ENCODE measurements around the gene TMEFF2.

TMEFF2 gene

DNA sequence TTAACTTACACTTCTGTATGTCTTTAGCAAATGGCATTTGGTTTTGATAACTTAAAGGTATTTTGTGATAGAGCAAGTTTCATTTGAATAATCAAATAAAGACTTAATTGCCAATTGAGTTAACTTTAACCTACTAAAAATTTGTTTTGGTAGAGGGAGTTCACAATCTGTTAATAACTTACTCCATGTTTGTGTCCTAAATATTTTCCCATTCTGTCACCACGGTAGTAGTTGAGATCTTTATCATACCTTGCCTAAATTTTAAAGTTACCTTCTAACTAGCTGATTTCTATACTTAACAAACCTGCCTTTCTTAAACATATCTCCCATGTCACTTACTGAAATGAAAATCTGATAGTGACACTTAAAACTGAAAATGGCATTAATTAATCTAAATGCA lies 127.1 kb downstream of the TMEFF2 start:
- DNase-seq (ENCODE audit: low spot score): no peak

DNA sequence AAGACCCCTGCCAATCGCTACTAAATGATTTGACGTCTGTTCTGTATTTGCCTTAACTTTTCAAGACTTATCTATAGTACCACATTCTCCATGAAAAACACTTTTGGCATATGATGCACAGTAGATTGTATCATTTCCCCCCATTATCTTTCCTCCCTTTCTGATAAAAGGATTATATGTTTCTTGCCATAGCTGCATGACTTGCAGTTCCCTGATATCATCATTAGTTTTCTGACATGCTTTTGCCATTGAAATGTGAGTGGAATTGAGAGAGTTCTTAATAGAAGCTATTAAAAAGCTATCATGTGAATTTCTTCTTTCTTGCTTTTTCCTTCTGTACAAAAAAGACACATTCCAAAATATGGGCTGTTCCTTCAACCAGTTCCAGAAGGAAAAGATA lies 130.3 kb downstream of the TMEFF2 start:
- no peak for DNase-seq (ENCODE audit: low spot score)

DNA sequence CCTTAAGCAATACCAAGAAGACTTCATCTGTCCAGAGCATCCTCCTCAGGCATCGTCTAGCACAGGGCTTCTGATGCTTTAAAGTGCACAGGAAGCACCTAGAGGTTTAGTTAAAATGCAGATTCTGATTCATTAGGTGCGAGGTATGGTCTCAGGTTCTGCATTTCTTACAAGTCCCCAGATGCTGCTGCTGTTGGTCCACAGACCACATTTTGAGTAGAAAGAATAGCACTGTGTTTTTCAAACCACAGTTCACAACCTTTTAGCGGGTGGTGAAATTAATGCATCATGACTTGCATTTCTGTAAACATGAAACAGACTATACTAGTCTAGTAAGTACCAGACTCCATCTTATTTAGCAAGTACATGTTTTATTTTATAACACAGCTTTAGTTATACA lies 134.6 kb downstream of the TMEFF2 start:
- DNase-seq (ENCODE audit: low spot score): no peak

DNA sequence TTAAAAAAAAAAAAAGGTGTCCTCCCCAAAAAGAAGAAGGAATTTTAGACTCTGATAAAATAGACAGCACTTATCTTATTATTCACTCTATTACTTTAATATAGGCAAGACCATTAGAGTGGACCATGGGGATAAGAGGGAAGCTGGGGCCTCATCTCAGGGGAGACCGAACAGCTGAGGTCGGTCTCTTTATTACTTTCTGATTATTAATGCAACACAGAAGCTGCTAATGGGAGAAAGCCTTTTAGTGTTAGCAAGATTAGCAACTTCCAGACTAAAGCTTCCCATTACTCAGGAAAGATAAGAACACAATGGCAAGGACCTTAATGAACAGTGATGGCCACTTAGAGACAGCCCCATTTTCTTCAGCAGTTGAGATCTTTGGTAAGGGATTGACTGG lies 135.5 kb downstream of the TMEFF2 start:
- DNase-seq (ENCODE audit: low spot score): no peak

DNA sequence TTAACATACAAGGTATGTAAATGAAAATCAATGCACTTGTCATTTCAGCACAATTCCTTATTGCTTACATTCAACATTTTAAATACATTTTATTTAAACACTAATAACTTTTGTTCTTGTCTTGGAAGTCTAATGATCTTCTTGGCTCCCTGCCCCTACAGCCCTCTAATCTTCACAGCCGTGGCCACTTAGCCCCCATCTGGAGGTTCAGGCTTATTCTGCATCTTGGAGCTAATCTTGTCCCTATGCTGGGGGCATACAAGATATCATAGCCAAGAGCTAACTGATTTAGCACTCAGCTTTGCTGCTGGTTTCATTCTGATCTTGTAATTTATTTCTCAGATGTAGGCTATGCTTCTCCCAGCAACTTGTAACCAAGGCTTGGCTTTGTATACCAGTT lies 140.8 kb downstream of the TMEFF2 start:
- DNase-seq (ENCODE audit: low spot score): no peak

DNA sequence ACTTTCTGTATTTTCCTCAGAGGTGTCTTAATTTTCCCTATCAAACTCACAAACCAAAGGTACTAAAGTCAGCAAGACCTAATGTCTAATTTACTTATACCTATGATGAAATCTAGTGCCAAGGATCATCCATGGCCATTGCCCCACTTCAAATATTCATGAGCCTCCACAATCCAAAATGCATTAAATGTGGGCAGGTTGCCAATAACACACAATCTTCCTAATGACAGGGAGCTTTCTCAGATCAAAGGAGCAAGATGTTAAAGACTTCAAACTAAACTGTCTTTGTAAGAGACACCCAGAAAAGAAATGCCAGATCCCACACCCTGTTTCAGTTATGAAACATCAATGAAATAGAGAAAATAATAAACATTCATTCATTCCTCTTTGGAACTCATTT lies 143.2 kb downstream of the TMEFF2 start:
- no peak for DNase-seq (ENCODE audit: low spot score)

DNA sequence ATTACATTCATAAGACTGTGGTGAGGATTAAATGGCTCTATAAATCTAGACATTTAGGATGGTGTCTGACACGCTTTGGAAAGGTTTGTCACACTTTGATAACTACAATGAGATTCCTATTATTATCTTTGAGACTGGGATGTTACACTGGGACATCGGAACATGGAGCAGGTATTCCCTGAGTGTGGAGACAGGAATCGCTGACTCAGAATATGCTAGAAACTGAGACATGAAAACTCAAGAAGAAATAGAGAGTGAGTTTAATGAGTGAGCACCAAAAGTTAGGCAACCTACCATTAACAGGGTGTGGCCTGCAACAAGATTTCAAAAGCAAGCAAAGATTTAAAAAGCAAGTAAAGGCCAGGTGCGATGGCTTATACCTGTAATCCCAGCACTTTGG lies 145.4 kb downstream of the TMEFF2 start:
- no peak for DNase-seq (ENCODE audit: low spot score)

DNA sequence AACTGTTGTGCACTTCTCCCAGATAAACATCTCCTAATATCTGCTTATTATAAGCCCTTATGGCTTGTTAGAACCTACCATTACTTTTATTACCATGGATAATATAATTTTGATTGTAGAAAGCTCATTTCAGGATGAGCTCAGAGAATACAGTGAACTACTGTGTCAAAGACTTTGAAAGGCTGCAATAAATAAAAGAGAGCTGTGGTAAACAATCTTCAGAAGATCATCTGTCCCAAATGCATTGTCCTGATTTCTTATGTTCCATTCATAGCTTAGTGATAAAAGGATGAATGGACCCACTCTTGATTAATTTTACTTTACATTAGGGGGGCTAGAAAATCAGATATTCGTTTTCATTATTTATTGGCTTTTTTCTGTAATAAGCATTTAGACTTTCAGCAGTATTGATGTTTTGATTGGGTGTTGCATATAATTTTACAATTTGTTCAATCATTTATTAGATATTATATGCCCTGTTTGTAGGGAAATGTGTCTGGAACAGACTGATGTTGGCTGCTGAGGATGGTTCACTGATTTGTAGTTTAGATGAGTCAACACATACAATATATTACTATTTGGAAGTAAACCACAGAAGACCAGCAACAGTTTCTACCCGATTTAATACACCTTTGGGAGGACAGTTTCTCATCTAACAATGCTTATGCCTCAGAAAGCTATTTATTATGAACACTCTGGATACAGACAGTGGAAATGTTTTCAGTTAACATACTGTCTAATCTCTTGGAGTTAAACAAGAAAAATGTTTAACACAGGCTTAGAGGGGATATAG lies 147.2 kb downstream of the TMEFF2 start:
- peak; percentile 22 for DNase-seq (ENCODE audit: low spot score)

DNA sequence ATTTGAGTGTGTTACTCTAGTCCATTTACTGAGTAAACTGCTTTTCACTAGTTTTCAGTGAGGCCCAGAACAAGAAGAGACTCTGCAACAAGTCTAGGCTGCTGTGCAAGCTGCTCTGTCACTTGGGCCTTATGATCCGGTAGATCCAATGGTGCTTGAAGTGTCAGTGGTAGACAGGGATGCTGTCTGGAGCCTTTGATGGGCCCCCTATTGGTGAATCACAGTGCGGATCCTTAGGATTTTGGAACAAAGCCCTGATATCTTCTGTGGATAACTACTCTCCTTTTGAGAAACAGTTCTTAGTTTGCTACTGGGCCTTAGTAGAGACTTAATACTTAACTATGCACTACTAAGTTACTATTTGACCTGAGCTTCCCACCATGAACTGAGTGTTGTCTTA lies 150.2 kb downstream of the TMEFF2 start:
- peak; percentile 5 for DNase-seq (ENCODE audit: low spot score)

DNA sequence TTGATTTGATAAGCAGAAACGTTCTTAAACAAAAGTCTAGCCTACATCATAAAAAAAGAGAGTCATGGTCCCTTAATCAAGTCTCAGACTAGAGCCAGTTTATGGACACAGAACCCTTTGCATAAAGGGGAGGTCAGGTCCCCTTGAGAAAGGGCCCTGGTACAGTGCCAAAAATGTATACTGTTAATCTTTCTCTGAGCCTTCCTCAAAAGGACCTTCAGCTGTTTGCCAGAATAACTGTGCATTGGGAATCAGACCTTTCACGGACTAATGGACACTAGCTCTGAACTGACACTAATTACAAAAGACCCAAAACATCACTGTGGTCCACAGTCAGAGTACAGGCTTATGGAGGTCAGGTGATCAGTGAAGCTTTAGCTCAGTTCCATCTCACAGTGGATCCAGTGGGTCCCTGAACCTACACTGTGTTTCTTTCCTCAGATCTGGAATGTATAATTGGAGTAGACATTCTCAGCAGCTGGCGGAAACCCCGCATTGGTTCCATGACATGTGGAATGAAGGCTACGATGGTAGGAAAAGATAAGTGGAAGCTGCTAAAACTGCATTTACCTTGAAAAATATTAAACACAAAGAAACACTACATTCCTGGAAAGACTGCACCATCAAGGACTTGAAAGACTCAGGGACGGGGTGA lies 151.4 kb downstream of the TMEFF2 start:
- DNase-seq (ENCODE audit: low spot score): no peak

DNA sequence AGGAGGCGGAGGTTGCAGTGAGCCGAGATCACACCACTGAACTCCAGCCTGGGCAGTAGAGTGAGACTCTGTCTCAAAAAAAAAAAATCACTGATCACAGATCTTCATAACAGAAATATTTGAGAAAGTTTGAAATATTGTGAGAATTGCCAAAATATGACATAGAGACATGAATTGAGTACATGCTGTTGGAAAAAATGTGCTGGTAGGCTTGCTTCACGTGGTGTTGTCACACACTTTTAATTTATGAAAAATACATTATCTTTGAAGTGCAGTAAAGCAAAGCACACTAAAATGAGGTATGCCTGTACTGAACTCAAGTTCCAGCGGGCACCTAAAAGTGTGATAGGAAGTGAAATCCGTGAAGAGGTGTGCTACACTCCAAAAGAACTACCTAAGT lies 152.6 kb downstream of the TMEFF2 start:
- DNase-seq (ENCODE audit: low spot score): no peak

DNA sequence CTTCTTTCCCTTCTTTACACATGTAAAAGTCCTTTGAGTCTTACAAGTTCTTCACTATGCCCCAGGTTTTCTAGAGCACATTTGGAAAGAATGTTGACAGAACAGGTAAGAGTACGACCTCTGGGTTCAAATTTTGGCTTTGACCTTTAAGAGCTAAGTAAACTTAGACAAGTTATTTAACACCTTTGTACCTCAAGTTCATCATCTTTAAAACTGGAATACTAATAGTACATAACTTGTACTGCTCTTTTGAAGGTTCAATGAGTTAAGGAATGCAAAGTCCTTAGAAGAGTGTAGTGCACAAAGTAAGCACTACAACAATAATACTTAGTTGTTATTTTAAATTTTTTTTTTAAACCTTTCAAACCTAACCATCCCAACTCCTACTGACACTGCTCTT lies 156.6 kb downstream of the TMEFF2 start:
- no peak for DNase-seq (ENCODE audit: low spot score)

DNA sequence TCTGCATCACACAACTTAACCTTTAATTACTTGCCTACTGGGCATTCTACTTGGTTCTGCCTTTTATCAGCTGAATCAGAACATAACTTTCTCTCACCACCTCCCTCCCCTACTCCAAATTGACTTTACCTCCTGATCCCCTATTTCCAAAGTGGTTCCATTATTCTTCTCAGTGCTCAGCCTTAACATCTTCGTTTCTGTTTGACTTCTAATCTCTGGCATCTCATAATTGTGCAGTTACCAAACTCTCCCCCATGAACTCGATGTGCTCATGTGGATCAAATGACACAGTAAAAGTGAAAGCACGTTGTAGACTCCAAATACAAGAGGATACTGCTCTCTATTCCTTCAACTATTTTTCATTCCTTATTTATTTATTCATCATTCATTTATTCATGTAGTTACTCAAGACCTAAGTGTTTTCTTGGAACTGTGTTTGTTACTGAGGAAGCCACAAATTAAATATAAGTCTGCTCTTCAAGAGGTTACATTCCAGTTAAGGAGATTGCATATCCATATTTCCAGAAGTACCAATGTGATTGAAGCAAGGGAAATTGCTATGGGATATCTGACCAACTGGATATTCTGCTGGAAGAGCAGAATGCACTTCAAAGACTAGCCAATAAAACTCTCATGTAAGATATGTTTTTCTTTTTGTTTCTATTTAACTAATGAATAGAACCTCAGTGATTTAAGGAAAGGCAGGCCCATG lies 158.8 kb downstream of the TMEFF2 start:
- no peak for DNase-seq (ENCODE audit: low spot score)

DNA sequence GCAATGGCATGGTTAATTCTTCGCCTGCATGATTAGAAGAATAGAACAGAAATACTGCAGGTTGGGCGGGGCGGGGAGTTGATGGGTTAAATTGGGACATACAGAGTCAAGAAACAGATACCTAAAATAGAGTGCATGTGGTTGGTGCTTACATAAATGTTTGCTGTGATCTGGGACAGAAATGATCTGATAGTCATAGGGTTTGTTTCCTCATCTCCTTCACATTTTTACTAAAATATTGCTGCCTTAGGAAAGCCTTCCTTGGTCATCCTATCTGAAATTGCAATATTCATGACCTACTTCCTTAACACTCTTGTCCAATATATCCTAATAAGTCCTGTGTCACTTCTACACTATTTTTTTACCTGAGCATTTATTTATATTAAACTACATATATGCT lies 163.9 kb downstream of the TMEFF2 start:
- DNase-seq (ENCODE audit: low spot score): no peak

DNA sequence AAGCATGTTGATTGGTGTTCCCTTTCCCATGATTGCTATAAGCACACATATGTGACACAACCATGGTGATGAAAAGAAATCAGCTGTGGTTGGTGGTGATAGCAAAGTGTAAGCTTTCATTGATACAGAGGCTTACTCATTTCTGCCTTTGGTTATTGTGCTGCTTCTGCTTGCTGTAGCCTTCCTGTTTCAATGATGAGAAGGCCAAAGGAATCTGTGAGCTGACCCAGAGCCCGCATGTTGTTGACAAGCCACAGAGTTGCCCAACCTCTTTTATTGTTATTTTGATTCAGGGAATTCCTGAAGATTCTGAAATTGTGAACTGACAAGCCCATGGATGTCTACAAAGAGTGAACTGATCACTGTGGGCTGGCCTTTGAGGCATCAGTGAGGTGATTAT lies 164.4 kb downstream of the TMEFF2 start:
- no peak for DNase-seq (ENCODE audit: low spot score)

DNA sequence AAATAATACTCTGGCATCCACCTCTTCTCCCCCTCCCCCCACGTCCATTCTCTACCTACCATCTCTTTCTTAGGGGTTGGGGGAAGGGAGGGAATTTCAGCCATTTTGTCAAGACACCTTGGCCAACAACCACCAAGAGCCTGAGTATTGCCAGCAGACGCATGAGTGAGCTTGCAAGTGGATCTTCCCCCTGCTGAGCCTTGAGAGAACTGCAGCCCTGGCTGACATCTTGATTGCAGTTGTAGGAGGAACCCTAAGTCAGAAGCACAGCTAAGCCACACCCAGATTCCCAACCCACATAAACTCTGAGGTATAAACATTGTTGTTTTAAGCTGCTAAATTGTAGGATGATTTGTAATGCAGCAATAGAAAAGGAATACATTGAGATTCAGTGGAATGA lies 165.6 kb downstream of the TMEFF2 start:
- peak; percentile 22 for DNase-seq (ENCODE audit: low spot score)

DNA sequence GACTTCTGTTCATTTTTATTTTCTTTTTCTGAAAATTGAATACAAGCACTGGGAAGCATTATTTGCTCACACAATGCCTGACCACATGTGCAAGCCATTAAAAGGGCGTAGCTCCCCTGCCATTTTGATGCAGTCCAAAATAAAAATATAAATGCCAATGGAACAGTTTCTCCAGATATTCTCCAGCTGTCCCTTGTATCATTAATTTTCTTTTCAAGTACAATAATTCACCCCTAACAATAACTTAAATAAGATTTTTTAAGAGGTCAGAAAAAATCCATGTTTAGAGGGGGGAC lies 168.0 kb downstream of the TMEFF2 start:
- DNase-seq (ENCODE audit: low spot score): no peak

DNA sequence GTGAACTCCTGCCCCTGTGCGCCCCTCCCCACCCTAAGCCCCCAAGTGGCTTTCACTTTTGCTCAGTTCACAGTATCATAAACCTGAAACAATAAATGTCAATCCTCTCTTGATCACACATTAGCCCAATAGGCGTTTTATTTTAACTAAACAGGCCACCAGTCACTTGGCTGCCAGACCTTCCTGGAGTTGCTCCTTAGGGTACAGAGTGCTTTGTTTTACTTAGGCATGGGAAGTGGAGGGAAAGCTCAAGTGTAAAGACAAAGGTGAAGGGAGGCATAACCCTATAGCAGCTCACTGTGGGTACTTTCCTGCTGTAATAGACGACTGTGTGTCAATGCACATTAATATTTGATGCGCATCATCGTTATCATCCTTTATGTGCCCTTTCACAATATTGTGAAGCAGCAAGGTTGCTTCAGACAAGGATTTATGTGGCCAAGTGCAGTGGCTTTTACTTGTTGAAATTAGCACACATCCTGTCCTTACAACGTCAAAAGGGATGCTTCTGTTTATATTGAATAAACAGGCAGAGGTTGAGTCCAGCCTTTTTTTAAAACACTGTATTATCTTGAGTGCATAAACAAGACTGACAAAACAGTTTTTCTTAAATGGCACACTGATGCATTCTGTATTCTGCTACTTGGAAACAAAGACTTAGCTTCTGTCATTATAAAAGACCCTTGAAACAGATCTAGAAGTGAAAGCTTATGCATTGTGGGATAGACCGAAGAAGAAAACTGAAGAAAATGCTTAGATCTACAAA lies 168.5 kb downstream of the TMEFF2 start:
- DNase-seq (ENCODE audit: low spot score): no peak

DNA sequence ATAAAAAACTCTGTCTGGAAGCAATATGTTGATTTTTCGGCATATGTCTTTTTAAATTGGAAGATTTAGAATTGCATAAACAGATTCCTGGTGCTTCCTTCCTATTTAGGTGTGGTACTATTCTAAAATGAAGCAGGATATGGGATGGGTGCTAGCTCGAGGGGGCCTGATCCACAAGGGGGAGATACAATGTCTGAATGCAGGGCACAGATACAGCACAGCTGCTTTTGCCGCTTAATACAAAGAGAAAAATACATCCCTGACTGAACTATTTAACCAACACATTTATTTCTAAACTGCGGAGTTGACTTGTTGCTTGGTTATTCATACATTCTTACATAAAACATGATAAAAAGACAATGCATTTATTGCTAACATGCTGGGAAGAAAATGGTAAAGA lies 169.1 kb downstream of the TMEFF2 start:
- DNase-seq (ENCODE audit: low spot score): no peak

DNA sequence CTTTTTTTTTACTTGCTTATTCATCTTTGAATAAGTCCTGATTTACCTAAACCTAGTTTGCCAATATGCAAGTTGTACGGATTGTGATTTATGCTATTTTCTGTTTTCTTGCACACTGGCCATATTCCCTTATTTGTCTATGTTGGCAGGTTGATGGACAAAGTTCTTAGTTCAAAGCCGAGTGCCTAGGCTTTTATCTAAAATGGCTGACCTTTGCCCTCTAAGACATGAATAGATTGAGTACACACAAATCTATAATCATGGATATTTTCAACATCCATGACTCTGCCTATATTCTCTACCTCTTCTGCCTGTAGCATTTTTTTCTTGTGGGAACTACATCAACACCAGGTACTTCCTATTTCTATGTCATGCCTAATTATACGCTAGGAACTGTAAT lies 171.7 kb downstream of the TMEFF2 start:
- DNase-seq (ENCODE audit: low spot score): no peak

DNA sequence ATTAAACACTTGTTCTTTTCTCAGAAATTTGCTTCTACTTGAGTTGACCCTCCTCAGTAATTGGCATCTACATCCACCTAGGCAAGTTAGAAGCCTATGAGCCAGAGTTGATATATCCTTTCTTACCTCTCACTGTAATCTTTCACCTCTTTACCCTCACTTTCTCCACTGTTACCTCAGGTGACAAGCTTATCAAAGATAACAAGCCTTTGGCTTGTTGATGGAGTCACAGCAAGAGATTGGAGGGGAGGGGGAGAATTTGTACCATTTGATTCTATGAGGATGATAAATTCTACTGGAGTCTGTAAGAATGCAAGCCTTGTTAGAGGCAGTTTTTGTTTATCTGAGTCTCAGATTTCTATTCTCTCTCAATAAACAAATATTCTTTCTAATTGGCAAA lies 176.9 kb downstream of the TMEFF2 start:
- DNase-seq (ENCODE audit: low spot score): no peak

DNA sequence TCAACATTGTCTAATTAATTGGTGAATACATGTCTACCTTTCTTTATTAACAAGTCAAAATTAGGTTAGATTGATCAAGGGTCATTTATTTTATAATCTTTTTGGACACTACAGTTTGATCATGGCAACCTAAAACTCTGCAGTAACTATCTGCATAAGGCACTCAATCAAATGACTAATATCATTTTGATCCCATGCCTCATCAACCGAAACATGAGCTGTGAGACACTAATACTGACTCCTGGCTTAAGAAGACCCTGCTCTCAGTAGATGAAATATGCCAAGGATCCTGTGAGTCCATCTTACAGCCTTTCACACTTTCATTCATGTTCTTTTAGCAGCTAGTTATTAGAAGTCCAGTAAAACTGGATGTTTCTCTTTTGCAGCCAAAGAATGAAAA lies 178.5 kb downstream of the TMEFF2 start:
- peak; percentile 40 for DNase-seq (ENCODE audit: low spot score)

DNA sequence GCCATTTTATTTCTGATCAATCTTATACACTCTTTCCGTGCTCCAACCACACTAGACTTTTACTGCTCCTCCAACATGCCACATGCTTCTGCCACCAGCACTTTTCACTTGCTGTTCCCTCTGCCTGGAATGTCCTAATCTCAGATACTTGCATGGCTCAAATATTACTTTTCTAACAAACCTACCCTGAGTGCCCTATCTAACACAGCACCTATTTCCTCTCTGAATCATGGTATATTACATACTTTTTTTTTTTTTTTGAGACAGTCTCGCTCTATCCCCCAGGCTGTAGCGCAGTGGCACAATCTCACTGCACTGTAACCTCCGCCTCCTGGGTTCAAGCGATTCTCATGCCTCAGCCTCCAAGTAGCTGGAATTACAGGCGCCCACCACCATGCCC lies 181.5 kb downstream of the TMEFF2 start:
- DNase-seq (ENCODE audit: low spot score): no peak

All from kidney tubule cell (primary cell).